Activated B cell treated with CpG ODN at 0.5 μM for 24 hours (primary cell): ENCODE data around the gene SLC48A1. TPM values are rescaled to one million over a fixed set of nuclear protein-coding genes. Genes with fewer than 3 reads are reported as not detected.
"Not testable (repeated sequence)": the region's sequence is repeated elsewhere in the genome, so short reads cannot be mapped to it uniquely, and the experiment has no call there.

Source experiments
- ATAC-seq: fragments of 200-7000 bp; cut with Tn5 transposase; one replicate; pipeline ENCODE4 v1.10.0; 2021; ENCODE audit warnings: low read depth, mild to moderate bottlenecking, moderate library complexity
- CTCF ChIA-PET: fragments of 350-600 bp; sonication (Branson Sonifier 250); formaldehyde crosslinking; loops from one replicate; lab custom pipeline; 2021; ENCODE audit warnings: antibody characterized with exemption; lab: Charles Lee
- POLR2A ChIA-PET: fragments of 350-600 bp; sonication (Branson Sonifier 250); formaldehyde crosslinking; loops from one replicate; lab custom pipeline; 2021; ENCODE audit warnings: antibody characterized with exemption; lab: Charles Lee
- DNase-seq: peaks from one replicate; pipeline ENCODE4 v3.0.0; 2022
- H3K27ac Mint-ChIP-seq: one replicate; pipeline ENCODE4 v1.8.0; 2020; ENCODE audit warnings: mixed read lengths
- H3K27me3 Mint-ChIP-seq: one replicate; pipeline ENCODE4 v1.8.0; 2021; ENCODE audit warnings: mixed read lengths
- H3K36me3 Mint-ChIP-seq: one replicate; pipeline ENCODE4 v1.8.0; 2021; ENCODE audit warnings: low read depth, mixed read lengths
- H3K4me1 Mint-ChIP-seq: one replicate; pipeline ENCODE4 v1.8.0; 2021; ENCODE audit warnings: mixed read lengths
- H3K4me3 Mint-ChIP-seq: one replicate; pipeline ENCODE4 v1.8.0; 2020; ENCODE audit warnings: mild to moderate bottlenecking, mixed read lengths
- H3K9me3 Mint-ChIP-seq: one replicate; pipeline ENCODE4 v1.8.0; 2020; ENCODE audit warnings: mixed read lengths
- CTCF ChIP-seq: fragments of 200-600 bp; IDR thresholded peaks from one replicate; pipeline ENCODE4 v1.8.0; 2022; ENCODE audit warnings: antibody characterized with exemption, mild to moderate bottlenecking
- intact Hi-C: fragments of 100-400 bp; cut with micrococcal nuclease; formaldehyde crosslinking; loops from one replicate; pipeline ENCODE4 v1.15.1; 2024
- total RNA-seq: library from RNA; stranded (reverse); gene quantifications from 2 replicates; pipeline ENCODE4 v1.2.3, GENCODE V29; 2022

SLC48A1 gene
- total RNA-seq, 1 donor from 2014 or later: 12.8 TPM

- Mint-ChIP-seq H3K36me3 (peaks cover 1% of the 10 kb centered on the region), H3K4me3 (peak overlapping the region; percentile 84), H3K27ac (peak overlapping the region; percentile 99), H3K9me3 (no peaks in the 10 kb centered on the region), H3K4me1 (peaks cover 97% of the 10 kb centered on the region), H3K27me3 (no peaks in the 10 kb centered on the region)
- ATAC-seq (peak; percentile 74), DNase-seq (peak; percentile 83)
- CTCF ChIA-PET: interaction anchor here (0.6 to 5.2 kb wide), 13 partner anchors 9 to 98 kb away, joined by 3 to 72 read pairs (median 6); partner anchors contain the start of gene SLC48A1
- no peak for TF ChIP-seq CTCF
- intact Hi-C loops: loop anchor here (1.0 to 5.0 kb wide), 14 partner anchors 16 to 1821 kb away; partner anchors contain the start of genes ASB8, CCNT1, RPAP3 and SCAF11
- POLR2A ChIA-PET: interaction anchor here (0.6 to 19.6 kb wide), 23 partner anchors 7 to 617 kb away, joined by 3 to 573 read pairs (median 5); partner anchors contain the start of genes ASB8, ENDOU, HDAC7 and RPAP3
These were observed 39.9 kb downstream of the SLC48A1 start for GRCh38 chr12:47812797-47813510.

GRCh38 chr12:47813511-47814196, 40.6 kb downstream of the SLC48A1 start:
- Mint-ChIP-seq H3K4me3 (peak overlapping the region; percentile 84), H3K36me3 (peaks cover 5% of the 10 kb centered on the region), H3K4me1 (peaks cover 97% of the 10 kb centered on the region), H3K27me3 (no peaks in the 10 kb centered on the region), H3K9me3 (no peaks in the 10 kb centered on the region), H3K27ac (peak overlapping the region; percentile 99)
- TF ChIP-seq CTCF: no peak
- ATAC-seq (peak; percentile 22), DNase-seq (peak; percentile 37)
- ChIA-PET POLR2A (interaction anchor here (0.7 to 19.6 kb wide), 21 partner anchors 6 to 617 kb away, joined by 3 to 573 read pairs (median 6); partner anchors contain the start of genes ASB8, ENDOU, HDAC7 and RPAP3), CTCF (interaction anchor here (1.0 to 5.2 kb wide), 10 partner anchors 9 to 99 kb away, joined by 3 to 72 read pairs (median 6); no protein-coding TSS in a partner anchor)
- intact Hi-C loops: loop anchor here (1.0 to 5.0 kb wide), 14 partner anchors 17 to 1821 kb away; partner anchors contain the start of genes ASB8, CCNT1, RPAP3 and SCAF11

GRCh38 chr12:47814539-47815170, 41.6 kb downstream of the SLC48A1 start:
- peak overlapping the region; percentile 84 for H3K4me3 Mint-ChIP-seq
- no peaks in the 10 kb centered on the region for H3K27me3 Mint-ChIP-seq
- peaks cover 93% of the 10 kb centered on the region for H3K4me1 Mint-ChIP-seq
- no peaks in the 10 kb centered on the region for H3K9me3 Mint-ChIP-seq
- peaks cover 7% of the 10 kb centered on the region for H3K36me3 Mint-ChIP-seq
- DNase-seq (no peak), ATAC-seq (no peak)
- CTCF ChIA-PET: interaction anchor here (2.5 to 5.2 kb wide), 4 partner anchors 13 to 23 kb away, joined by 15 to 72 read pairs (median 30); no protein-coding TSS in a partner anchor
- no peak for TF ChIP-seq CTCF
- POLR2A ChIA-PET: interaction anchor here (0.7 to 19.6 kb wide), 5 partner anchors 10 to 35 kb away, joined by 3 to 573 read pairs (median 16); no protein-coding TSS in a partner anchor
- intact Hi-C loops: loop anchor here (5.0 kb wide), 7 partner anchors 343 to 1822 kb away; partner anchors contain the start of genes ASB8, SCAF11 and SLC38A2
- peak overlapping the region; percentile 99 for H3K27ac Mint-ChIP-seq

- H3K27ac Mint-ChIP-seq: peak overlapping the region; percentile 99
- ATAC-seq, H3K36me3 Mint-ChIP-seq, DNase-seq, H3K9me3 Mint-ChIP-seq, H3K27me3 Mint-ChIP-seq, intact Hi-C loops: not testable (repeated sequence)
- POLR2A ChIA-PET: interaction anchor here (0.7 to 19.6 kb wide), 2 partner anchors 19 to 795 kb away, joined by 5 to 573 read pairs; no protein-coding TSS in a partner anchor
- peaks cover 89% of the 10 kb centered on the region for H3K4me1 Mint-ChIP-seq
- H3K4me3 Mint-ChIP-seq: peak overlapping the region; percentile 19
- CTCF ChIA-PET: interaction anchor here (4.6 kb wide), 1 partner anchor 17 kb away, joined by 38 read pairs; no protein-coding TSS in a partner anchor
These were observed 42.4 kb downstream of the SLC48A1 start for GRCh38 chr12:47815447-47815846.
